Lower lobe of right lung (tissue), 2 donors: Measurements from ENCODE around the gene TOP2B. TPM values are rescaled to one million over a fixed set of nuclear protein-coding genes. Genes with fewer than 3 reads are reported as not detected.

Experiments
- ATAC-seq, 2 donors: fragments of 200-7000 bp; cut with Tn5 transposase; one replicate each; pipeline ENCODE4 v1.9.1; 2020 to 2022; ENCODE audit warnings: mild to moderate bottlenecking in 2 of 2, moderate library complexity in 2 of 2
- DNase-seq: peaks from one replicate; pipeline ENCODE4 v3.0.0-alpha.2; 2020
- H3K27ac ChIP-seq: fragments of 200-600 bp; one replicate; pipeline ENCODE4 v1.8.0; 2022
- H3K27me3 ChIP-seq: fragments of 200-600 bp; one replicate; pipeline ENCODE4 v1.8.0; 2022; ENCODE audit warnings: low read depth
- H3K36me3 ChIP-seq: fragments of 200-600 bp; one replicate; pipeline ENCODE4 v1.8.0; 2022; ENCODE audit warnings: mild to moderate bottlenecking
- H3K4me1 ChIP-seq: fragments of 200-600 bp; one replicate; pipeline ENCODE4 v1.8.0; 2022
- H3K4me3 ChIP-seq: fragments of 200-600 bp; one replicate; pipeline ENCODE4 v1.8.0; 2022; ENCODE audit warnings: mild to moderate bottlenecking
- H3K9me3 ChIP-seq: fragments of 200-600 bp; one replicate; pipeline ENCODE4 v1.8.0; 2022
- CTCF ChIP-seq: fragments of 200-600 bp; IDR thresholded peaks from one replicate; pipeline ENCODE4 v1.8.0; 2022; ENCODE audit warnings: antibody characterized with exemption, mild to moderate bottlenecking
- intact Hi-C: fragments of 100-400 bp; cut with DNase I; formaldehyde crosslinking; loops from one replicate; pipeline ENCODE4 v1.11.0; 2022
- microRNA-seq: library from miRNA; unstranded; fragments of <30 nt; microRNA quantifications from one replicate; pipeline ENCODE4 v1.2.0, GENCODE V29; 2020; ENCODE audit warnings: borderline number of aligned reads
- total RNA-seq: library from RNA; stranded (reverse); fragmentation: NEBNext Ultra II Directional; extraction: Animal tissue kit (Norgen Biotek cat#: 25700); gene quantifications from one replicate; pipeline ENCODE4 v1.2.1, GENCODE V29; 2021
- donor health status: DM: no; HTN: yes; CAD: no; lungs with severe emphysema.

The TOP2B gene
- total RNA-seq, 1 donor from 2014 or later, result 92.1 TPM

DNA sequence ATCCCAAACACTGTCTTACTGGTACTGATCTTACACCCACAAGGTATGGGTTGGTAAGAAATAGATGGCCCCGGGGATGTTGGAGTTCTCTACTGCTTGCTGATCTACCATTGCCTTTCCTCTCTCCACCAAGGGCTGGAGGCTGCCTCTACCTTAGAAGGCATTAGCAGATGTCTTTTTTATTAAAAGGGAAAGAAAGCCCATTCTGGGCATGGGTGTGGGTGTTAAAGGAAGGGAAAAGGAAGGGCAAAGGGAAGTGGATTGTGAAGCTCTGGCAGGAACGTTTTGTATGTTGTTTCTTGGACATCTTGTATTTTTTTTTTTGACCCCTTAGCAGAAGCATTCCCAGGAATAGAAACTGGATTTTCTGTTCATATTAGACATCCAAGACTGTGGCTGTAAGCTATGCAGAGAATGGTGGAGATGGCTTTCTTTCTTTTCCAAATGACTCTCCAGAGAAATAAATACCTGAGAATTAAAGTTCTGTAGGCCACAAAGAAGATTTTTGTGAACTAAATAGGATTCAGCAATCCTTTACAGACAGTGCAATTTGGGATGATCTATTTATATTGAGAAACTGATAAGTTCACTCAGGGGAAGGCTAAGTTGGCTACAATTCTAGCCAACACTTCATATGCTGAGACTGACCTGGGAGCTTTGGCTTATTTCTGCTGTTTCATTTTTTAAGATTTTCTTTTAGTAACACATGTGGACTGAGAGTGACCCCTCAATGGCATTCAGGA, 108.8 kb downstream of the TOP2B start:
- intact Hi-C loops, result no loop called here
- H3K4me1 ChIP-seq, result peaks cover 13% of the 10 kb centered on the region
- H3K27ac ChIP-seq, result no peak overlapping the region
- no peak for TF ChIP-seq CTCF
- no peaks in the 10 kb centered on the region for H3K9me3 ChIP-seq
- H3K4me3 ChIP-seq, result no peak overlapping the region
- H3K27me3 ChIP-seq, result no peaks in the 10 kb centered on the region
- H3K36me3 ChIP-seq, result no peaks in the 10 kb centered on the region
- ATAC-seq (no peak), DNase-seq (no peak)

GRCh38 chr3:25554376-25554775, 110.3 kb downstream of the TOP2B start:
- TF ChIP-seq CTCF, result no peak
- DNase-seq, result no peak
- intact Hi-C loops, result no loop called here

GRCh38 chr3:25552251-25552650, 112.5 kb downstream of the TOP2B start:
- no peak for TF ChIP-seq CTCF
- Histone ChIP-seq H3K4me1 (peaks cover 11% of the 10 kb centered on the region), H3K27ac (no peak overlapping the region), H3K9me3 (no peaks in the 10 kb centered on the region), H3K4me3 (no peak overlapping the region), H3K36me3 (no peaks in the 10 kb centered on the region), H3K27me3 (no peaks in the 10 kb centered on the region)
- ATAC-seq (no peak), DNase-seq (no peak)
- intact Hi-C loops, result no loop called here

More at GRCh38 chr3:25554376-25554775, 110.3 kb downstream of the TOP2B start:
- ATAC-seq, result no peak
- no peak overlapping the region for H3K4me3 ChIP-seq
- no peaks in the 10 kb centered on the region for H3K9me3 ChIP-seq
- H3K27me3 ChIP-seq, result no peaks in the 10 kb centered on the region
- H3K36me3 ChIP-seq, result no peaks in the 10 kb centered on the region
- peaks cover 13% of the 10 kb centered on the region for H3K4me1 ChIP-seq
- no peak overlapping the region for H3K27ac ChIP-seq

DNA sequence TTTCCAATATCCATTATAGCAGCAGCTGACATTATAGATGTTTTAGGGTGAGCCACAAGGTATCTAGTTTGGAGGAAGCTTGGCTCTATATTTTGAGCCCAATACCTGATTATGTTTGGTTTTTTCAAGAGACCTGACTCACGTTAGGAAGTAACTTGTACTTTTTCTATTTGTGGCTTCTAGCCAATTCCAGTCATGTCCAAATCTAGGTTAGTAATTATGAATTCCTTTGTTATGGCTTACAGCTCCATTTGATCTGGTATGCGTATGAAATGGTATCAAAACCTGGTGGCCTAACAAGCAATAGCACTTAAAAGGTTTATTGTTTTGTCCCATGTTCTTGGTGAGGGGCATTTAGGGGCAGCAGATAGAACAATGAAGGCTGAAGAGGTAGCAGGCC, 115.9 kb downstream of the TOP2B start:
- H3K36me3 ChIP-seq, result no peaks in the 10 kb centered on the region
- H3K4me3 ChIP-seq, result no peak overlapping the region
- ATAC-seq (no peak), DNase-seq (no peak)
- no peak overlapping the region for H3K27ac ChIP-seq
- H3K27me3 ChIP-seq, result no peaks in the 10 kb centered on the region
- H3K9me3 ChIP-seq, result no peaks in the 10 kb centered on the region
- intact Hi-C loops, result no loop called here
- TF ChIP-seq CTCF, result no peak
- H3K4me1 ChIP-seq, result no peaks in the 10 kb centered on the region

DNA sequence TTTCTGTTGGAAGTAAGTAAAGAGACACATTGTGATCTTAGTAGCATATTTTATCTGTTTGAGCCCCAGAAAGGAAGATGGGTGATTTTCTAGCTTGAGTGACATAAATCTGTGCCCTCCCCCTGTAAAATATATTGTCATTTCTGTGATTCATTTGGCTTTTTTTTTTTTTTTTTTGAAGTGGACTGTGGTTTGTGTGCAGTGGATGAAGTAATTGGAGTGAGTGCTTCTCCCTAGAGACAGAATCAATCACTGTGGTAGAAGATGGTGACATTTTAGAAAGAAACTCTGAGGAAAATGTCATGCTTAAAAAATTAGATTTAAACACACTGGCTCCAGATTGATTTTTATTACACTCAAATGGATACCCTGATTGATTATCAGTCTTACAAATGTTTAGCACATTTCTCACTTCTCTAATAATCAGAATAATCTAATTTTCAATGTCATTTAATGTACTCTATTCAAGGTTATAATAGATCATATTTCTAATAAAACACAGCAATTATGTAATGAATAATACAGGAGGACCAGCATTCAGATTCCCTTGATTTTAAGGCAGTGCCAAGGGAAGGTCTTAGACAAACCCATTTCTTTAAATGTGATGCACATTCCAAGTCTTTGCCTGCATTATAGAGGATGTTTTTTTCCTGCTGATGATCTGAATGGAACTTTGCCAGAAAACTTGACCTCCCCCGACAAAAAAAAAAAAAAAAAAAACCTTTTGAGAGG, 116.6 kb downstream of the TOP2B start:
- H3K4me3 ChIP-seq, result no peak overlapping the region
- DNase-seq, result no peak
- no peak for ATAC-seq
- no peak overlapping the region for H3K27ac ChIP-seq
- no peaks in the 10 kb centered on the region for H3K9me3 ChIP-seq
- no peaks in the 10 kb centered on the region for H3K4me1 ChIP-seq
- no peak for TF ChIP-seq CTCF
- H3K36me3 ChIP-seq, result no peaks in the 10 kb centered on the region
- H3K27me3 ChIP-seq, result no peaks in the 10 kb centered on the region
- intact Hi-C loops, result no loop called here

Small RNA genes within 50 kb of the gene (microRNA-seq; reads per million reads assigned to microRNA genes)
- gene MIR4442, result not detected

Other genes with a start within 250 kb of the TOP2B start
- 5.6 TPM for gene RARB, start 236.6 kb downstream of the TOP2B start, total RNA-seq
- 34.1 TPM for gene NGLY1, start 118.5 kb upstream of the TOP2B start, total RNA-seq
- gene OXSM, start 125.2 kb upstream of the TOP2B start, total RNA-seq, result 7.8 TPM